GM19324 (cell line): Measurements from ENCODE around the gene TNFSF13.

Source experiments
- ATAC-seq: cut with Tn5 transposase; IDR thresholded peaks from one replicate; pipeline ENCODE4 v1.9.1; 2021; ENCODE audit warnings: mild to moderate bottlenecking, moderate library complexity; ENCODE audit not compliant: unreplicated experiment, low FRiP score

The TNFSF13 gene

GRCh38 chr17:7573324-7574080 is 15.0 kb downstream of the TNFSF13 start:
- peak; percentile 25 for ATAC-seq

DNA sequence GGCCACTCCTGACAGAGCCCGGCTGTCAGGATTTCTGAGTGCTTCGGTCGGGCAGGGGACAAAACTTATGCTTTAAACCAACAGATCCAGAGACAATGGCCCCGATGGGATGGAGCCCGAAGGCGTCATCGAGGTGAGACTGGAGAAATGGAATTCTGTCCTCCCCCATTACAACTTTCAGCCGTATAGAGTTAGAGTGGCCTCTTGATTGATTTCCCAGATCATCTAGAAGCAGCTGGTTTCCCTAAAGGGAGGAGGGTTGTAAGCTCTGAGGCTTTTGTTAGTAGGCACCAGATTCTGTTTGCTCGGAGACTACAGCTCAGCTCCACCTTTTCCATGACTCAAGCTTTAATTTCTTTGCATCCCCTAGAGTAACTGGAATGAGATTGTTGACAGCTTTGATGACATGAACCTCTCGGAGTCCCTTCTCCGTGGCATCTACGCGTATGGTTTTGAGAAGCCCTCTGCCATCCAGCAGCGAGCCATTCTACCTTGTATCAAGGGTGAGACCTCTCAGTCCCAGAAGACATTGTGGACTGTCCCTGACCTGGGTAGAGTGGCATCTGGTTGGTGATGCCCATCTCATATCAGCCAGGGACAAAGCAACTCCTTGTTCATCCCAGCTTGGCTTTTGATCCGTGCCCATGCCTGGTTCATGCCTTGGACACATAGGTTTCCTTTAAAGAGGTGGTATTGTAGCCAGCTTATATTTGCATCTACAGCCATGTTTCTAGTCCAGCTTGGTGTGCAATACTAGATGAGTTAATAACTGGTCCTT is 15.8 kb downstream of the TNFSF13 start:
- no peak for ATAC-seq

DNA sequence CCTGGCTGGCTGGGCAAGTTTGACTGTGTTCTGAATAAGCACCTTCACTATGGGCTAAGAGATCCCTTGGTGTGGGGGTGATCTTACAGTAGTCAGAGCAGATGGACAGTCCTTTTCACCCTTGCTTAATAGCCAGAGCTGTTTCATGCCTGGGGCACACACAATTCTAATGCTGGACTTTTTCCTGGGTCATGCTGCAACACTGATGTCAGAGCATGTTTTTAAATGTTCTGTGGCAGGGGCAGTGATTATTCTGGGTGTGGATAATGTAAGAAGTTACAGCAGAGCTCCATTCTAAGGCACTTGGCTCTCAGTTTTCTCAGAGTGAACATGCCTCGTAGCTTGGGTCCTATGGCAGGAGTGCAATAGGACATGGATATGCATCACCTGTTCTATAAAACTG is 16.9 kb downstream of the TNFSF13 start:
- no peak for ATAC-seq

DNA sequence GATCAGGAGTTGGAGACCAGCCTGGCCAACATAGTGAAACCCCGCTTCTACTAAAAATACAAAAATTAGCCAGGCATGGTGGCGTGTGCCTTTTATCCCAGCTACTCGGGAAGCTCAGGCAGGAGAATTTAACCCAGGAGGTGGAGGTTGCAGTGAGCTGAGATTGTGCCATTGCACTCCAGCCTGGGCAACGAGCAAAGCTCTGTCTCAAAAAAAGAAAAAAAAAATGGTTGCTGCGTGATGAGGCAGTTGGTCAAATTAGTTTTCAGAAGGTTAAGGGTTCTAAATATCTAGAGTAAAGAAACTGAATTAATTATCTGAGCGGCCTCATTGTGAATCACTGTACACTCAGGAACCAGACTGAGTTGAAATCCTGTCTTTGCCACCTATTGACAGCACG is 17.4 kb downstream of the TNFSF13 start:
- no peak for ATAC-seq

DNA sequence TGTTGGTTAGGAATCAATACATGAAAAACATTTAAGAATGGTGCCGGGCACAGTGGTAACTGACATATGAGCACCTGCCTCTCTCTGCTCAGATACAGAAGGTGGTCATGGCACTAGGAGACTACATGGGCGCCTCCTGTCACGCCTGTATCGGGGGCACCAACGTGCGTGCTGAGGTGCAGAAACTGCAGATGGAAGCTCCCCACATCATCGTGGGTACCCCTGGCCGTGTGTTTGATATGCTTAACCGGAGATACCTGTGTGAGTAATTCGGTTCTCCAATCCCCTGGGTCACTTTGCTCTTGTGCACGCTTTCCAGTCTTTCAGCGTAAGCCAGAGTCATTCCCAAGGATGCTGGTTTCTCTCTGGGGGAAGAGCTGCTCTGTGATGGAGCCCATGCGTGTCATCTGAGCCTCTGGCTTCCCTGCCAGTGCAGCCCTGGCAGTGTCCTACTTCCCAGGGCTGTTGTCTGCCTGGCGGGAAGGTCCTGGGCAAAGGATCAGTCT is 17.9 kb downstream of the TNFSF13 start:
- ATAC-seq, result no peak

DNA sequence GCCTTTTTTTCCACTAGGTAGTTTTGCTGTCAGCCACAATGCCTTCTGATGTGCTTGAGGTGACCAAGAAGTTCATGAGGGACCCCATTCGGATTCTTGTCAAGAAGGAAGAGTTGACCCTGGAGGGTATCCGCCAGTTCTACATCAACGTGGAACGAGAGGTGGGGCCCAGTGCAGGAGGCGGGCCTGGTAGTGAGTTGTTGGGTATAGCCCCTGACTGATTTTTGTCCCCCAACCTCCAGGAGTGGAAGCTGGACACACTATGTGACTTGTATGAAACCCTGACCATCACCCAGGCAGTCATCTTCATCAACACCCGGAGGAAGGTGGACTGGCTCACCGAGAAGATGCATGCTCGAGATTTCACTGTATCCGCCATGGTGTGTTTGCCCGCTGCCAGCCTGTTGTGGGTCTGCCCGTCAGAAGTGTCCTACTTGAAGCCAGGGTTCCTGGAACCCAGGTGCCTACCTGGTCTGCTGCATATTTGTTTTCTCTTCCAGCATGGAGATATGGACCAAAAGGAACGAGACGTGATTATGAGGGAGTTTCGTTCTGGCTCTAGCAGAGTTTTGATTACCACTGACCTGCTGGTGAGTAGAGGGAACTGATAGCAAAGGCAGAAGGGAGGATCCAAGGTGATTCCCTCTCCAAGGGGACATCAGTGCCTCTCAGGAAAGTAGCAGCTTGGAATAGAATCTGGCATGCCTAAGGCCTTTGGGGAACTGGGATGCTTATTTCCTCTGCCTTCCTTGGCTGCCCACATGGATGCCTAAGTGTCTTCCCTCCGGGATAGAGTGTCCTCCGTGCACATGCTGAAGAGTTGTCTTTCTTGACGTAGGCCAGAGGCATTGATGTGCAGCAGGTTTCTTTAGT is 19.0 kb downstream of the TNFSF13 start:
- no peak for ATAC-seq

DNA sequence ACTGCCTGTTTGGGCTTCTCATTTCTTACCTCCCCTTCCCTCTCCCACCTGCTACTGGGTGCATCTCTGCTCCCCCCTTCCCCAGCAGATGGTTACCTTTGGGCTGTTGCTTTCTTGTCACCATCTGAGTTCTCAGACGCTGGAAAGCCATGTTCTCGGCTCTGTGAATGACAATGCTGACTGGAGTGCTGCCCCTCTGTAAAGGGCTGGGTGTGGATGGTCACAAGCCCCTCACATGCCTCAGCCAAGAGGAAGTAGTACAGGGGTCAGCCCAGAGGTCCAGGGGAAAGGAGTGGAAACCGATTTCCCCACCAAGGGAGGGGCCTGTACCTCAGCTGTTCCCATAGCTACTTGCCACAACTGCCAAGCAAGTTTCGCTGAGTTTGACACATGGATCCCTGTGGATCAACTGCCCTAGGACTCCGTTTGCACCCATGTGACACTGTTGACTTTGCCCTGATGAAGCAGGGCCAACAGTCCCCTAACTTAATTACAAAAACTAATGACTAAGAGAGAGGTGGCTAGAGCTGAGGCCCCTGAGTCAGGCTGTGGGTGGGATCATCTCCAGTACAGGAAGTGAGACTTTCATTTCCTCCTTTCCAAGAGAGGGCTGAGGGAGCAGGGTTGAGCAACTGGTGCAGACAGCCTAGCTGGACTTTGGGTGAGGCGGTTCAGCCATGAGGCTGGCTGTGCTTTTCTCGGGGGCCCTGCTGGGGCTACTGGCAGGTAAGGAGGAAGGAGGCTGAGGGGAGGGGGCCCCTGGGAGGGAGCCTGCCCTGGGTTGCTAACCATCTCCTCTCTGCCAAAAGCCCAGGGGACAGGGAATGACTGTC is 20.7 kb downstream of the TNFSF13 start, which contains the start of gene CD68:
Gene CD68, plus strand, starts transcription at position 638 of the 833 bp plus-strand sequence. Its CDS starts 40 bp downstream, at position 678.
- no peak for ATAC-seq

GRCh38 chr17:7579834-7580603 is 21.5 kb downstream of the TNFSF13 start:
- no peak for ATAC-seq

DNA sequence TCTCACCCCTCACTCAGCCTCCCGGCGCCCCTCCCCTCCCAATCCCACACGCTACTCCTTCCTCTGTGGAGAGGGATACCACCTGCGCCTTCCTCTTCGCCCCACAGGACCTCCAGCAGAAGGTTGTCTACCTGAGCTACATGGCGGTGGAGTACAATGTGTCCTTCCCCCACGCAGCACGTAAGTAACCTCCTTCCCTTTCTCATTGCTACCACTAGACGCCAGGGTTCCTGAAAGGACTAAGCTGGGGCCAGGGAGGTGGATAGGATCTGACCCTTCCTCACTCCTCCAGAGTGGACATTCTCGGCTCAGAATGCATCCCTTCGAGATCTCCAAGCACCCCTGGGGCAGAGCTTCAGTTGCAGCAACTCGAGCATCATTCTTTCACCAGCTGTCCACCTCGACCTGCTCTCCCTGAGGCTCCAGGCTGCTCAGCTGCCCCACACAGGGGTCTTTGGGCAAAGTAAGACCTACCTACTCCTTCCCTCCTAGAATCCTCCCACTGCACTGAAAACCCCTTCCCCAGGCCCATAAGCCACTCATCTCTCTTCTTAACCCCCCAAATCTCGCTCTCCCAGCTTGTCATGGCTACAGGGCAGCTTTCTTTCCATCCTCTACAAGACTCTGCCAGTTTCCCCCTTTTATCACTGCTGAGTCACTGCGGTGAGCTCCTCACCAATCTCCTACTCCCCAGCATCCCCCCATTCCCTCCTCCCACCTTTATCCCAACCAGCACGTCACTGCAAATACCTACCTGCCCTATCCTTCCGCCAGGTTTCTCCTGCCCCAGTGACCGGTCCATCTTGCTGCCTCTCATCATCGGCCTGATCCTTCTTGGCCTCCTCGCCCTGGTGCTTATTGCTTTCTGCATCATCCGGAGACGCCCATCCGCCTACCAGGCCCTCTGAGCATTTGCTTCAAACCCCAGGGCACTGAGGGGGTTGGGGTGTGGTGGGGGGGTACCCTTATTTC is 22.3 kb downstream of the TNFSF13 start:
- ATAC-seq, result no peak

DNA sequence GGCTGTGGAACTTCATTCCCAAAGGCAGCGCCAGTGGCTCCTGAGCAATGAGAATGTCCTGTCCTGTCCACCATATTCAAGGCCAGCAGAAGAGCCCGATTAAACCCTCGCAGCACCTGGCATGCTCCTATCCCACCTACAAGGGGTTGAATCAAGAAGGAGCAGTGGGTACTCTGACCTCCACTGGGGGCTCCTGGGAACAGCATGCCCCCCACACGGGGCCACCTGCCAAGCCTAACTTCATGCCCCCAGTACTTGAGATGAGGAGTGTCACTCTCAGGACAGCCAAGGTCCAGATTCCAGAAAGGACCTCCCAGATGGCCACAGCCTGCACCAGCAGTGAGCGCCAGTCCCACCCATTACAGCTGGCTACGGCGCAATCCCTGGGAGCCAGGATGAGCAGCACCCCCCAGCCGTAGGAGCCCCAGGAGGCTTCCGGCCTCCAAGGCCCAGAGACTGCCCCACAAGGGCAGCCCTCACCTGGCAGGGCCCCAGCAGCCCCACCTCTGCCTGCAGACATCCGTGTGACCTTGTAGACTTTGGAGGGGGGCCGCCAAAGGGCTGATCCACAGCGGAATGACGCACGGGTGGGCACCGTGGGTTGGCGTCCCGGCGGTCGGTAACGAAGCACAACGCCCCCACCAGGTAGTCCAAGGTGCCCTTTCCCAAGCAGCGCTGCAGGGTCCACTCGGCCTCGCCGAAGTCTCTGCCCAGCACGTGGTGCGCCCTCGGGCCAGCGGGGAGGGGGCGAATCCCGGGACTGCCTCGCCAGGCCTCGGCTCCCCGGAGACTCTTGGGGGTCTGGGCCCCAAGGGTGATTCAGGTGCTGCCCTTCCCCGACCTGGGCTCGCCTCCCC is 24.1 kb downstream of the TNFSF13 start:
- ATAC-seq, result no peak

- ATAC-seq, result peak; percentile 86
Observed at GRCh38 chr17:7583253-7584109, 24.9 kb downstream of the TNFSF13 start, which contains the start of gene MPDU1. Gene MPDU1 (plus strand): TSS chr17:7583852. CDS start chr17:7583863, 11 bp downstream.

GRCh38 chr17:7586673-7587419 is 28.3 kb downstream of the TNFSF13 start:
- no peak for ATAC-seq

- no peak for ATAC-seq
Observed at GRCh38 chr17:7587420-7588151, 29.0 kb downstream of the TNFSF13 start.

DNA sequence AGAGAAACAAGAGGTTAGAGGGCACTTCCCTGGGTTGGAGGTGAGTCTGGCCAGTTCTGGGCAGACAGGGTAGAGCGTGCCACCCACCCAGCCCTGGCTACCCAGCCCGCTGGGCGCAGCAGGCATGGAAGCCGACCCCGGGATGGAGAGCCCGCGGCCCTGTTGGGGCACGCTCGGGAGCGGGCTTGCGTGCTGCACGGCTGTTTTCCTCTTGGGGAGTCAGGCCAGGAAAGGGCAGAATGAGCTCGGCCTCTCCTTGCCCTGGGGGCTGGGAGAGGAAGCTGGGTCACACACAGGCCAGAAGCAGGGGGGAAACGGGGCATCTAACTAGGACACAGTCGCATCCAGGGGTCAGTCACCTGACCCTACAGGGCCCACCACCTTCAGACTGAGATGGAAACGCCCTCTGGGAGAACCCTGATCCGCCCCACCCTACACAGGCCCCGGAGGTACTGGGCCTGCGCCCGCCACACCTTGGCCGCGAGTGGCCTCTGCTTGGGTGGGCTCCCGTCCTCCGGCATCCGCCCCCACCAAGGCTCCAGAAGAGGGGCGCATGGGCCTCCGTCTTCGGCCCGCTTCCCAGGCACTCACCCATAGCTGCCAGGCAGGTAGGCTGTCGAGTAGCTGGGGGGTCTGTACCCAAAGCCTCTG is 30.1 kb downstream of the TNFSF13 start:
- no peak for ATAC-seq
